GM19035 (cell line): ENCODE measurements around the gene ENHO.

Experiments used
- ATAC-seq: cut with Tn5 transposase; IDR thresholded peaks from one replicate; pipeline ENCODE4 v1.9.1; 2021; ENCODE audit not compliant: unreplicated experiment

The ENHO gene

GRCh38 chr9:34522971-34523797 is at the start of gene ENHO:
TSS of gene ENHO (minus strand) at chr9:34522990. CDS start at chr9:34521695, 1,295 bp downstream.
- ATAC-seq, result peak; percentile 91

- no peak for ATAC-seq
Measured at GRCh38 chr9:34572092-34572491, 49.3 kb upstream of the ENHO start.

- no peak for ATAC-seq
Measured at GRCh38 chr9:34571481-34571810, 48.7 kb upstream of the ENHO start.

- ATAC-seq, result no peak
Measured at GRCh38 chr9:34570809-34571480, 48.2 kb upstream of the ENHO start.

- ATAC-seq, result no peak
Measured at GRCh38 chr9:34570376-34570775, 47.6 kb upstream of the ENHO start.

GRCh38 chr9:34568774-34569173 is 46.0 kb upstream of the ENHO start:
- no peak for ATAC-seq

GRCh38 chr9:34568133-34568532 is 45.3 kb upstream of the ENHO start:
- no peak for ATAC-seq

- no peak for ATAC-seq
Measured at GRCh38 chr9:34566972-34567371, 44.2 kb upstream of the ENHO start.

- ATAC-seq, result no peak
Measured at GRCh38 chr9:34566322-34566721, 43.5 kb upstream of the ENHO start.

GRCh38 chr9:34565856-34566255 is 43.1 kb upstream of the ENHO start:
- no peak for ATAC-seq

- ATAC-seq, result no peak
Measured at GRCh38 chr9:34564617-34565016, 41.8 kb upstream of the ENHO start.

GRCh38 chr9:34563262-34563661 is 40.5 kb upstream of the ENHO start:
- ATAC-seq, result no peak

GRCh38 chr9:34562135-34562745 is 39.5 kb upstream of the ENHO start:
- ATAC-seq, result no peak

GRCh38 chr9:34560599-34561214 is 37.9 kb upstream of the ENHO start:
- ATAC-seq, result no peak

GRCh38 chr9:34559624-34560455 is 37.0 kb upstream of the ENHO start:
- ATAC-seq, result no peak

GRCh38 chr9:34558919-34559623 is 36.3 kb upstream of the ENHO start:
- ATAC-seq, result no peak

GRCh38 chr9:34558364-34558763 is 35.6 kb upstream of the ENHO start:
- ATAC-seq, result no peak

GRCh38 chr9:34557426-34558321 is 34.9 kb upstream of the ENHO start:
- ATAC-seq, result no peak

GRCh38 chr9:34556949-34557348 is 34.2 kb upstream of the ENHO start:
- ATAC-seq, result no peak
